Omental fat pad (tissue), 4 donors: ENCODE results near the gene SMYD1. TPM values are rescaled to one million over a fixed set of nuclear protein-coding genes. Genes with fewer than 3 reads are reported as not detected.

ENCODE experiments used
- ATAC-seq: fragments of 150-250 bp; one replicate; pipeline ENCODE4 v1.9.1; 2016; ENCODE audit warnings: mild to moderate bottlenecking, moderate library complexity; ENCODE audit not compliant: low FRiP score
- DNase-seq: peaks from one replicate; pipeline ENCODE4 v3.0.0-alpha.2; 2019; ENCODE audit warnings: low spot score
- CTCF ChIP-seq, 3 donors: fragments of 450-650 bp; IDR thresholded peaks; one replicate each; pipeline ENCODE4 v1.5.1; 2016 to 2017; ENCODE audit warnings: antibody characterized with exemption in 3 of 3, mild to moderate bottlenecking in 3 of 3, moderate library complexity in 2 of 3
- total RNA-seq, 4 donors: library from RNA; depleted of rRNA; stranded (reverse); fragments of >200 nt; gene quantifications; one replicate each; pipeline ENCODE4 v1.1.0, GENCODE V29; 2016

Gene SMYD1
- total RNA-seq, 4 donors from 2014 or later, result not detected

GRCh38 chr2:88092773-88093172 is 25.1 kb downstream of the SMYD1 start:
- DNase-seq (no peak), ATAC-seq (no peak)
- no peak for TF ChIP-seq CTCF (IDR thresholded peaks at IDR 0.05)

- ATAC-seq, result no peak
- no peak for TF ChIP-seq CTCF (IDR thresholded peaks at IDR 0.05)
- DNase-seq, result no peak
Measured at GRCh38 chr2:88095022-88095421, 27.4 kb downstream of the SMYD1 start.

- DNase-seq, result no peak
- no peak for ATAC-seq
- TF ChIP-seq CTCF (IDR thresholded peaks at IDR 0.05), result no peak
Measured at GRCh38 chr2:88096708-88097107, 29.1 kb downstream of the SMYD1 start.

GRCh38 chr2:88097192-88097591 is 29.6 kb downstream of the SMYD1 start:
- ATAC-seq, result no peak
- DNase-seq, result no peak
- TF ChIP-seq CTCF (IDR thresholded peaks at IDR 0.05), result no peak

GRCh38 chr2:88097891-88098557 is 30.4 kb downstream of the SMYD1 start:
- DNase-seq (no peak), ATAC-seq (no peak)
- no peak for TF ChIP-seq CTCF (IDR thresholded peaks at IDR 0.05)

GRCh38 chr2:88098558-88098900 is 30.9 kb downstream of the SMYD1 start:
- DNase-seq (no peak), ATAC-seq (no peak)
- TF ChIP-seq CTCF (IDR thresholded peaks at IDR 0.05), result no peak

- ATAC-seq, result no peak
Measured at GRCh38 chr2:88099798-88100488, 32.3 kb downstream of the SMYD1 start.

More at GRCh38 chr2:88099798-88100488, 32.3 kb downstream of the SMYD1 start:
- TF ChIP-seq CTCF (IDR thresholded peaks at IDR 0.05), result no peak
- no peak for DNase-seq
